Measurements from ENCODE around the gene GIMAP1.

Gene GIMAP1

GRCh38 chr7:150745876-150746275, 29.5 kb downstream of the GIMAP1 start:
- in situ Hi-C loops (cut with MboI; ENCODE audit: low sequenced_read_pairs) = no loop called here

GRCh38 chr7:150746921-150747320, 30.5 kb downstream of the GIMAP1 start:
- in situ Hi-C loops (cut with MboI; ENCODE audit: low sequenced_read_pairs) = no loop called here

- in situ Hi-C loops (cut with MboI; ENCODE audit: low sequenced_read_pairs) = no loop called here
These were observed 32.0 kb downstream of the GIMAP1 start for GRCh38 chr7:150748376-150748775.

- in situ Hi-C loops (cut with MboI; ENCODE audit: low sequenced_read_pairs) = loop anchor here (5.0 kb wide), 1 partner anchor 304 kb away; no protein-coding TSS in a partner anchor
These were observed 35.3 kb downstream of the GIMAP1 start for GRCh38 chr7:150751702-150752101.

DNA sequence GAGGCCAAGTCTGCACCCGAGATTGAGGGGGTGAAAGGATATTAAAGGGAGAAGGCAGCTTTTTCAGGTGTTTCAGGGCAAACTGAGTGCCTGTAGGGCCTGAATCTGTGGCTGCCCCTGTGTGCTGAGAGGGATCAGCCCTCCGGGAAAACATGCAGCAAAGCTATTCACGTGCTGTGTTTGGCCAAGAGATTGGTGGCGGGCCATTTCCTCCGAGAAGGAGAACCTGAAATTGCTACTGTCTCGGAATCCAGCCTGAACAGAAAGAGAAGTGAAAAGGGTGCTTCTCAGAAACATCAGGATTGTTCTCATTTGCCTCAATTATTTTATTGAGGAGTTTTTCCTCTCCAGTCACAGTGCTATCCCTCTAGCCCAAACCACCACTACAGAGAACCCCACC, 36.8 kb downstream of the GIMAP1 start:
- in situ Hi-C loops (cut with MboI; ENCODE audit: low sequenced_read_pairs) = loop anchor here (5.0 kb wide), 1 partner anchor 306 kb away; no protein-coding TSS in a partner anchor

DNA sequence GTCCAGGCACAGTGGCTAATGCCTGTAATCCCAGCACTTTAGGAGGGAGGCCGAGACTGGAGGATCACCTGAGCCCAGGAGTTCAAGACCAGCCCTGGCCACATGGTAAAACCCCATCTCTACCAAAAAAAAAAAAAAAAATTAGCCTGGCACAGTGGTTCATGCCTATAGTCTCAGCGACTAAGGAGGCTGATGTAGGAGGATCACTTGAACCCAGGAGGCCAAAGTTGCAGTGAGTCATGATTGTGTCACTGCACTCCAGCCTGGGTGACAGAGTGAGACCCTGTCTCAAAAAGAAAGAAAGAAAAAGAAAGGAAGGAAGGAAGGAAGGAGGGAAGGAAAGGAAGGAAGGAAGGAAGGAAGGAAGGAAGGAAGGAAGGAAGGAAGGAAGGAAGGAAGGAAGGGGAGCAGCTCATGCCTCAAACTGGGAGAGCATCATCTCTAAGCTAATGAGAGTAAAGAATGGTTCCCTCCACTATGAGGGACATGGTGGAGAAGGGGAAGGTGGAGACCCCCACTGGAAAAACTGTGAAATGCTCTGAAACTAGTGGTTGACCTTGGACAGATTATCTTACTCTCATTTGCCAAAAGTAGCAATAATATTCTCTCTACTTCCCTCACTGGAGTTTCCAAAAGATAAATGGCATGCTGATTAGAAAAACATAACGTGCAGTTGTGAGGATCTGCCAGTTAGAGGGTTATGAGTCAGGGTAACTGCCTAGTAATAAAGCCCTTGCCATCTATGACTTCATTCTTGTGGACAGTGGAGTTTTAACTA, 37.6 kb downstream of the GIMAP1 start:
- in situ Hi-C loops (cut with MboI; ENCODE audit: low sequenced_read_pairs) = loop anchor here (5.0 kb wide), 1 partner anchor 307 kb away; no protein-coding TSS in a partner anchor

GRCh38 chr7:150754951-150755350, 38.5 kb downstream of the GIMAP1 start:
- in situ Hi-C loops (cut with MboI; ENCODE audit: low sequenced_read_pairs) = loop anchor here (5.0 kb wide), 1 partner anchor 308 kb away; no protein-coding TSS in a partner anchor

- in situ Hi-C loops (cut with MboI; ENCODE audit: low sequenced_read_pairs) = no loop called here
These were observed 39.2 kb downstream of the GIMAP1 start for GRCh38 chr7:150755473-150756099.

- in situ Hi-C loops (cut with MboI; ENCODE audit: low sequenced_read_pairs) = no loop called here
These were observed 39.8 kb downstream of the GIMAP1 start for GRCh38 chr7:150756166-150756565.

DNA sequence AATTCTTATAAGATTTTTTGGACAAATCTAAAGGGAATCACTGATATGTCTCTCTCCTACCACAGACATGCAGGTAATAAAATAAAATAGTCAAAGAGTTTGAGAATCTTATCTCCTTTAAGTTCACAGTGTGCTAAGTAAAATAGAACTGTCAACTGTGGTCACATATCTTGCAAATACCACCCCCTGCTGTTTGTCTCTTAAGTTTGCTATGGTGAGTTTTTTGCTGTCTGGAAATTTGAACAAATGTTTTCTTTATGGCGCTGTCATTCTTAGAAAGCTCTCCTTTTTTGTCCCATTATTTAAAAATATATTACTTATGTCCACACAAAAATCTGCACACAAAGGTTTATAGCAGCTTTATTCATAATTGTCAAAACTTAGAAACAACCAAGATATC, 40.4 kb downstream of the GIMAP1 start:
- in situ Hi-C loops (cut with MboI; ENCODE audit: low sequenced_read_pairs) = no loop called here

GRCh38 chr7:150759479-150759878, 43.1 kb downstream of the GIMAP1 start:
- in situ Hi-C loops (cut with MboI; ENCODE audit: low sequenced_read_pairs) = no loop called here

GRCh38 chr7:150766334-150766709, 49.9 kb downstream of the GIMAP1 start:
- in situ Hi-C loops (cut with MboI; ENCODE audit: low sequenced_read_pairs) = no loop called here

DNA sequence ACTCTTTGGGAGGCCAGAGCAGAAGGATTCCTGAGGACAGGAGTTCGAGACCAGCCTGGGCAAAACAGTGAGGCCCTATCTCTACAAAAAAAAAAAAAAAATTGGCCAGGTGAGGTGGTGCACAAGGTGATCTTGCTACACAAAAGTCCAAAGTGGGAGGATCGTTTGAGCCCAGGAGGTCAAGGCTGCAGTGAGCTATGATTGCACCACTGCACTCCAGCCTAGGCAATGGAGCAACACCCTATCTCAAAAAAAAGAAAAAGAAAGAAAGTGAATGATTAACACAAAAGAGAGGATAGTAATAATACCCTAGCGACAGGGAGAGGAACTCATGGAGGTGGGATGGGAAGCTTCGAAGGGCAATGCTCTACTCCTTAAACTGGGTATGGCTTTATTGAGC, 53.4 kb downstream of the GIMAP1 start:
- in situ Hi-C loops (cut with MboI; ENCODE audit: low sequenced_read_pairs) = loop anchor here (10.0 kb wide), 1 partner anchor 215 kb away; no protein-coding TSS in a partner anchor

Data from HL-60/S4 treated with retinoic acid at 250 ng/mL for 4 days and 3 days (cell line).